ENCODE measurements around the gene GIGYF1. TPM values are rescaled to one million over a fixed set of nuclear protein-coding genes. Genes with fewer than 3 reads are reported as not detected.

The GIGYF1 gene
- total and polyA plus RNA-seq, 4 donors, result 19.0 to 41.6 (median 33.8) TPM

DNA sequence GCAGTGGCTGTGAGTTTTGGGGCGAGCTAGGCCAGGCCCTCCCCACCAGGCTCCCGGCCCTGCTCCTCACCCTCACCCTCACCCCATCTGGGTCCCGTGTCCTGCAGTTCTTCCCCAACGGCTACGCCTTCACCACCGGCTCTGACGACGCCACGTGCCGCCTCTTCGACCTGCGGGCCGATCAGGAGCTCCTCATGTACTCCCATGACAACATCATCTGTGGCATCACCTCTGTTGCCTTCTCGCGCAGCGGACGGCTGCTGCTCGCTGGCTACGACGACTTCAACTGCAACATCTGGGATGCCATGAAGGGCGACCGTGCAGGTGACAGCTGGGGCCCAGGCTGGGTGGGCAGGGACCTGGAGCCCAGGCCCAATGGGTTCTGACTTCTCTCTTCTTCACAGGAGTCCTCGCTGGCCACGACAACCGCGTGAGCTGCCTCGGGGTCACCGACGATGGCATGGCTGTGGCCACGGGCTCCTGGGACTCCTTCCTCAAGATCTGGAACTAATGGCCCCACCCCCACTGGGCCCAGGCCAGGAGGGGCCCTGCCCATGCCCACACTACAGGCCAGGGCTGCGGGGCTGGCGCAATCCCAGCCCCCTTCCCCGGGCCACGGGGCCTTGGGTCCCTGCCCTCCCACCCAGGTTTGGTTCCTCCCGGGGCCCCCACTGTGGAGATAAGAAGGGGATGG is 15.6 kb downstream of the GIGYF1 start:
- peaks cover under 1 to 63% (median 27%) of the 10 kb centered on the region in 4 donors for H3K36me3 ChIP-seq (ENCODE audit: control insufficient read depth in 4 of 4, insufficient read depth in 4 of 4, low read length in 4 of 4)
- no peak for ATAC-seq (ENCODE audit: insufficient read depth, low FRiP score)
- H3K27me3 ChIP-seq (ENCODE audit: control insufficient read depth in 3 of 3, insufficient read depth in 3 of 3, low read length in 2 of 3), result no peaks in the 10 kb centered on the region
- H3K4me3 ChIP-seq, result no peak overlapping the region
- no peaks in the 10 kb centered on the region for H3K9me3 ChIP-seq (ENCODE audit: control insufficient read depth in 4 of 4, insufficient read depth in 3 of 4, low read length in 3 of 4)
- peak in 1 of 3 donors; percentile 24 for DNase-seq
- TF ChIP-seq, protein P1, sequence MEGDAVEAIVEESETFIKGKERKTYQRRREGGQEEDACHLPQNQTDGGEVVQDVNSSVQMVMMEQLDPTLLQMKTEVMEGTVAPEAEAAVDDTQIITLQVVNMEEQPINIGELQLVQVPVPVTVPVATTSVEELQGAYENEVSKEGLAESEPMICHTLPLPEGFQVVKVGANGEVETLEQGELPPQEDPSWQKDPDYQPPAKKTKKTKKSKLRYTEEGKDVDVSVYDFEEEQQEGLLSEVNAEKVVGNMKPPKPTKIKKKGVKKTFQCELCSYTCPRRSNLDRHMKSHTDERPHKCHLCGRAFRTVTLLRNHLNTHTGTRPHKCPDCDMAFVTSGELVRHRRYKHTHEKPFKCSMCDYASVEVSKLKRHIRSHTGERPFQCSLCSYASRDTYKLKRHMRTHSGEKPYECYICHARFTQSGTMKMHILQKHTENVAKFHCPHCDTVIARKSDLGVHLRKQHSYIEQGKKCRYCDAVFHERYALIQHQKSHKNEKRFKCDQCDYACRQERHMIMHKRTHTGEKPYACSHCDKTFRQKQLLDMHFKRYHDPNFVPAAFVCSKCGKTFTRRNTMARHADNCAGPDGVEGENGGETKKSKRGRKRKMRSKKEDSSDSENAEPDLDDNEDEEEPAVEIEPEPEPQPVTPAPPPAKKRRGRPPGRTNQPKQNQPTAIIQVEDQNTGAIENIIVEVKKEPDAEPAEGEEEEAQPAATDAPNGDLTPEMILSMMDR (IDR thresholded peaks at IDR 0.05; ENCODE audit: control extremely low read depth, extremely low read depth), result no peak
- peaks cover 0 to 8% (median 2%) of the 10 kb centered on the region in 5 donors for H3K4me1 ChIP-seq (ENCODE audit: control insufficient read depth in 5 of 5, insufficient read depth in 5 of 5, low read length in 5 of 5)
- peak overlapping the region in 1 of 2 donors; percentile 0 for H3K27ac ChIP-seq (ENCODE audit: low read depth in 1 of 2, low read length in 1 of 2)
- no peak overlapping the region for H3K9ac ChIP-seq (ENCODE audit: insufficient read depth in 1 of 2, low read length in 2 of 2)
- WGBS, 2 donors, result 75 to 81% methylated on average over 35 of the region's 35 CpGs

DNA sequence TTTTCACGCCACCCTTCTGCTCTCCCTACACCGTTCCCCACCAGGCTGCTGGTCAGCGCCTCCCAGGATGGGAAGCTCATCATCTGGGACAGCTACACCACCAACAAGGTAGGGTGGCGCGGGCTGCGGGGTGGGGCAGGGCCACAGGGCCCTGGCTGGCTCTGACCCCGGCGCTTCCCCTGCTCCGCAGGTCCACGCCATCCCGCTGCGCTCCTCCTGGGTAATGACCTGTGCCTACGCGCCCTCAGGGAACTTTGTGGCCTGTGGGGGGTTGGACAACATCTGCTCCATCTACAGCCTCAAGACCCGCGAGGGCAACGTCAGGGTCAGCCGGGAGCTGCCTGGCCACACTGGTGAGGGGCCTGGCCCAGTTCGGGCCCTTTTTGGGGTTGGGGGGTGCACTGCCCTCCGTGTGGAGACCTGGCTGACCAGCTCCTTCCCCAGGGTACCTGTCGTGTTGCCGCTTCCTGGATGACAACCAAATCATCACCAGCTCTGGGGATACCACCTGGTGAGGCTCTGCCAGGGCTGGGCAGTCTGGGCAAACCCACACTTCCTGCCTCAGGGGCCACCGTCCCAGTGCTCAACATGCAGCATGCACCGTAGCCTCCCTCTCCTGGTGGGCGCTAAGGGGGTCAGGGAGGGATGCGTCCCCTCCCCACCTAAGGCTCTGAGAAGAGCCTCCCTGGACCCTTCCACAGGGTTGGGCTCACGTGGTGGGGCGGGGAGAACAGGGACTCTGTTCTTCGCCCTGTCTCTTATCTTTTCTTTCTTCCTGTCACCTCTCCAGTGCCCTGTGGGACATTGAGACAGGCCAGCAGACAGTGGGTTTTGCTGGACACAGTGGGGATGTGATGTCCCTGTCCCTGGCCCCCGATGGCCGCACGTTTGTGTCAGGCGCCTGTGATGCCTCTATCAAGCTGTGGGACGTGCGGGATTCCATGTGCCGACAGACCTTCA is 16.5 kb downstream of the GIGYF1 start:
- H3K9me3 ChIP-seq (ENCODE audit: control insufficient read depth in 4 of 4, insufficient read depth in 3 of 4, low read length in 3 of 4), result no peaks in the 10 kb centered on the region
- H3K27me3 ChIP-seq (ENCODE audit: control insufficient read depth in 3 of 3, insufficient read depth in 3 of 3, low read length in 2 of 3), result no peaks in the 10 kb centered on the region
- no peak overlapping the region for H3K4me3 ChIP-seq
- H3K27ac ChIP-seq (ENCODE audit: low read depth in 1 of 2, low read length in 1 of 2), result no peak overlapping the region
- WGBS, 2 donors, result 90 to 91% methylated on average over 36 of the region's 36 CpGs
- H3K4me1 ChIP-seq (ENCODE audit: control insufficient read depth in 5 of 5, insufficient read depth in 5 of 5, low read length in 5 of 5), result peaks cover 0 to 8% (median 2%) of the 10 kb centered on the region in 5 donors
- H3K9ac ChIP-seq (ENCODE audit: insufficient read depth in 1 of 2, low read length in 2 of 2), result no peak overlapping the region
- TF ChIP-seq, protein P1 (IDR thresholded peaks at IDR 0.05; ENCODE audit: control extremely low read depth, extremely low read depth), result no peak
- DNase-seq (no peak), ATAC-seq (ENCODE audit: insufficient read depth, low FRiP score) (no peak)
- peaks cover 0 to 54% (median 23%) of the 10 kb centered on the region in 4 donors for H3K36me3 ChIP-seq (ENCODE audit: control insufficient read depth in 4 of 4, insufficient read depth in 4 of 4, low read length in 4 of 4)

DNA sequence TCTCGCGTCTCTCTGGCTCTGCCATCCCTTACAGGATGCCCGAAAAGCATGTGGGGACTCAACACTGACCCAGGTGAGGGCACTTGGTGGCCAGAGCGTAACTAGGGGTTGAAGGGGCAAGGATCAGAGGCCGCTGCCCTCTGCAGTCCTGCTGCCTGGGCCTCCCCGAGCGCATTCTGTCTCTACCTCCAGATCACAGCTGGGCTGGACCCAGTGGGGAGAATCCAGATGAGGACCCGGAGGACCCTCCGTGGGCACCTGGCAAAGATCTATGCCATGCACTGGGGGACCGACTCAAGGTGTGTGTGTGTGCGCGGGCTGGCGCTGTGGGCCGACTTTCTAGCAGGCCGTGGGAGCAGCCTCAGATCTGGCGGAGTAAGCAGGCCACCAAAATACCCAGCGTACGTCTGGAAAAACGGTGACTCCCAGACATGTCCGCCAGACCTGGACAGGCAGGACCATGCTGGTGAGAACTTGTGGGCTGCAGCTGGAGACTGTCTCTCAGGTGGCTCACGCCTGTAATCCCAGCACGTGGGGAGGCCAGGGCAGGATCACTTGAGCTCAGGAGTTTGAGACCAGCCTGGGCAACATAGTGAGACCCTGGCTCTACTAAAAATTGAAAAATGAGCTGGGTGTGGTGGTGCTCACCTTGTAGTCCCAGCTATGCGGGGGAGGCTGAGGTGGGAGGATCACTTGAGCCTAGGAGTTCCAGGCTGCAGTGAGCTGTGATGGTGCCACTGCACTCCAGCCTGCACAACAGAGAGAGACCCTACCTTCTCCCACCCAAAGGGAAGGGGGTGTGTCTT is 17.3 kb downstream of the GIGYF1 start:
- Histone ChIP-seq H3K27ac (ENCODE audit: low read depth in 1 of 2, low read length in 1 of 2) (peak overlapping the region in 1 of 2 donors; percentile 63), H3K4me1 (ENCODE audit: control insufficient read depth in 5 of 5, insufficient read depth in 5 of 5, low read length in 5 of 5) (peaks cover 0 to 8% (median 2%) of the 10 kb centered on the region in 5 donors), H3K36me3 (ENCODE audit: control insufficient read depth in 4 of 4, insufficient read depth in 4 of 4, low read length in 4 of 4) (peaks cover 0 to 46% (median 22%) of the 10 kb centered on the region in 4 donors), H3K27me3 (ENCODE audit: control insufficient read depth in 3 of 3, insufficient read depth in 3 of 3, low read length in 2 of 3) (no peaks in the 10 kb centered on the region), H3K4me3 (no peak overlapping the region), H3K9ac (ENCODE audit: insufficient read depth in 1 of 2, low read length in 2 of 2) (no peak overlapping the region), H3K9me3 (ENCODE audit: control insufficient read depth in 4 of 4, insufficient read depth in 3 of 4, low read length in 3 of 4) (no peaks in the 10 kb centered on the region)
- no peak for ATAC-seq (ENCODE audit: insufficient read depth, low FRiP score)
- WGBS, 2 donors, result 85 to 88% methylated on average over 23 of the region's 23 CpGs
- peak in 1 of 3 donors; percentile 15 for DNase-seq
- TF ChIP-seq, protein P1 (IDR thresholded peaks at IDR 0.05; ENCODE audit: control extremely low read depth, extremely low read depth), result no peak
